H7 (cell line): ENCODE measurements around the gene AUTS2. TPM values are rescaled to one million over a fixed set of nuclear protein-coding genes. Genes with fewer than 3 reads are reported as not detected.

Source experiments
- DNase-seq: peaks from one replicate; pipeline ENCODE4 v3.0.0; 2012
- H3K27me3 ChIP-seq: 2 replicates; pipeline ENCODE4 v1.6.0; 2011; ENCODE audit warnings: mild to moderate bottlenecking, low read length; ENCODE audit not compliant: control insufficient read depth, insufficient read depth
- H3K36me3 ChIP-seq: replicated peaks from 2 replicates; pipeline ENCODE4 v1.5.1; 2011; ENCODE audit warnings: low read length; ENCODE audit not compliant: control insufficient read depth, insufficient read depth
- H3K4me3 ChIP-seq: 2 replicates; pipeline ENCODE4 v1.5.1; 2011; ENCODE audit warnings: low read depth, mild to moderate bottlenecking, control low read depth, low read length, moderate library complexity; ENCODE audit not compliant: insufficient read depth
- total RNA-seq: library from RNA; depleted of rRNA; stranded (reverse); fragments of >200 nt; shearing (Covaris generic); gene quantifications from 2 replicates; pipeline ENCODE4 v1.2.3, GENCODE V29; 2014

The AUTS2 gene
- total RNA-seq, 1 experiment from 2014 or later, result 16.1 TPM

GRCh38 chr7:69961436-69961835 lies 363.2 kb downstream of the AUTS2 start:
- DNase-seq, result no peak
- Histone ChIP-seq H3K36me3 (no peaks in the 10 kb centered on the region), H3K4me3 (no peak overlapping the region), H3K27me3 (no peaks in the 10 kb centered on the region)

DNA sequence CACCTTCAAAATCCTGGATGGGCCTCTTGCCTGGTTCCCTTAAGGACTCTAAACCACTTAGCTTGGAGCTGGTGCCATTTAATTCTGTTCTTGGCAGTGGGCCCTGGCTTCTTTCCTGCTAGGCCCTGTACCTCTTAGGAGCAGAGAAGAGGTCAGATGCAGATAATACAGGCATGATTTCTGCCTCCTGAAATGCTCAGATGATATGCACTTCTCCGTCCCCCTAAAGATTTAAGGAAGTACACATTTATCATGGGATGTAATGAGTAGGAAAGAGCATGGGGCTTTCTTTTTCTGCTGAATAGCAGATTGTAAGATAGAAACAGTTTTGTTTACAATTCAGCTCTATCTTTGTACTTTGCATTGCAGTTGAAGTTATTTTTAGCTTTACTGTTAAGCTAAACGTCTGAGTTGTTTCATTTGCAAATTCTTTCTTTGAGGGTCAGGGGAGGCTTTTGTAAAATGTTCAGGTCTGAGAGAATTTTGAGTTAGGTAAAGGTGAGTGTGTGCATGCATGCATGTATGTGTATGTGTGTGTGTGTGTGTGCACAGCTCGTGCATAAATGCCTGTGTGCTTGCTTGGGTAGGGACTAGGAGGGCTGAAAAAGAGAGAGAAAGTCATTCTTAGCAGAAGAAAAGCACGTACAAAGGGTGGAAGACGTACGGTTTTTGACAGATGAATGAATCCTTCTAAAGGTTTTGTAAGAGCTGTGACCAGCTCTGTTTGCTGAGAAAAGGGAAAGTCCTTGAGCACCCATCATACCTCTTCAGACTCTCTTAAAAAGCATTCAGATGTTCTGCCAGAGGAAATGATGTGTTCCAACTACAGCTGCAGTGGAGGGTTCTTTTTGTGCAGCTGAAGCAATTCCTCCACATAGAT lies 364.2 kb downstream of the AUTS2 start:
- DNase-seq, result no peak
- no peaks in the 10 kb centered on the region for H3K36me3 ChIP-seq
- no peaks in the 10 kb centered on the region for H3K27me3 ChIP-seq
- no peak overlapping the region for H3K4me3 ChIP-seq

DNA sequence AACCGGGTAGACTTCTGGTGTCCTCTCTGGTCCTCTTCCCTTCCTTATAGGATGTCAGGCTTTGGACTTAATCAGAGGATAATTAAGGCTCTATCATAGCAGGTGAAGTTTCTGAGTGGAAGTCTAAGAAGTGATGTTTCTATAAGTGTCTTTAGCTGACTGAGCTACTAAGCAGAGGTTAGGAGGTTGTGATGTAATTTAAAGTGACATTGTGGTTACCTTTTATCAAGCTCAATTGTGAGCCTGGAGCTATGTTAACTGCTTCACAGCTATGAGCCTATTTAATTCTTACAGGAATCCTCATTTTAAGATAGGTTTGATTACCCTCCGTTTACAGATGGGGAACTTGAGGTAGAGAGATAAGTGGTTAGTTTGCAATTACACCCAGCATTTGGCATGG lies 365.1 kb downstream of the AUTS2 start:
- Histone ChIP-seq H3K36me3 (no peaks in the 10 kb centered on the region), H3K27me3 (no peaks in the 10 kb centered on the region), H3K4me3 (no peak overlapping the region)
- DNase-seq, result no peak

DNA sequence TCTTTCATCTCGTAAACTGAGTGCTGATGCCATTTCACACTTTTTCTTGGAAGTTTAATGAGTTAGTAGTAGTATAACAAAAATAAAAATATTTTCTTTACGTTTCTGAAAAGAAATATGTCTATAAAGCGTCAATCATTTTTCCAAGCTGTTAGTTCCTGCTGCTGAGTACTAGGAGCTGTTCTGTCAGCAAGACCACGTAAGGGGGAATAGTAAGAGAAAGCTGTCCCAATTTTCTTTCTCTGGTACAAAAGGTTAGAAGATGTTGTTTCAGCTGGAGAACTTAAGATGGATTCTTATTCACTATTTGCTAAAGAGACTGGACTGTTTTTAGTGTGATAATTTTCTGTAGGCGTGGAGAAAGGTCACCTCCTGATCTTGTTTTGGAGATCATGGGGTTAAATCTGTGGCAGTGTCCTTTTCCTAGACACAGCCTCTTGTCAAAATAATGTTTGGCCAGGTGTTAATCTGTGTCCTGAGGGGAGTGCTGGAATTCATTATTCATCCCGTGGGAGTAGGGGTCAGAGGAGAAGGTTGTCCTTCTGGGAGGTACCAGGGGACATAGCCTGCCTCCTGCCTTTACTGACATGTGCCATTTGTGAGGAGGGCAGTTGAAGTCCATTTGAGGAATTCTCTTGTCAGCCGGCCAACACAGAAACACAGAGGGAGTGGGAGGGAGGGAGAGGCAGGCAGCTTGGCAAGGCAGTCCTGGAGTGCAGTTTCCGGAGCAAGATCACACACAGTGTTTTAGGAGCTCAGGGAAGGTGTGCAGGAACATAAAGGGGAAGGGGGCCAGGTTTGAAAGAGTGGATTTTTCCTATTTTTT lies 368.7 kb downstream of the AUTS2 start:
- no peaks in the 10 kb centered on the region for H3K27me3 ChIP-seq
- no peak for DNase-seq

DNA sequence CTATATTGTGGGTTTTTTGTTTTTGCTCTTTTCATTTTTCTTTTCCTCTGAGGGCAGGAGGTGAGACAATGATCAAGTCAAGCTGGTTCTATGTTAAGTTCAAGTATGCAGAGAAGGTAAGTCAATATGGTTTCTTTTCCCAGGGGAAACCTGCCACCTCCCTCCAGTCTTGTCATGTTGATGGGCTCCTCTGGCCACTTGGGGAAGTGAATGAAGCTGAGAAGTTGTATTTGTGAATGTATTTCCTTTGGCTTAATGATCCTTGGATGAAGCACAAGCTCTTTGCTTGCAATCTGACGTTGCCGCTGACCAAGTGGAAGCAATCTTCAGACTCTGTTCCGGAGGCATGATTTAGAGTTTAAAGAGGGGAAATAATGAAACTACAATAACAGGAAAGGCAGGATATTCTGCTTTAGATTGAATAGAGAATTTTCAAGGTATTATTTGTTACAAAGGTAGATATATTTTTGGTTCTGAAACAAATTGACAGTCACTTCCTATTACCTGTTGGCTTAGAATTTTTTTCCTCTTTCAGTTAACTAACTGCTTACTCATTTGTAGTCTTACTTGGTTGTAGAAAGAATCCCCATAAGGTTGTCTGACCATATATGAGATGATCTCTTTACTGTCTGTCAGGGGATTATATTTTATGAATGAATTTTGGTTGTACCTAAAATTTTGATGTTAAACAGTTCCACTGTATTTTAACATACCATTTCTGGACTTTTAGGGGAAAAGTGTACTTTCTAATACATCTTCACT lies 369.6 kb downstream of the AUTS2 start:
- no peaks in the 10 kb centered on the region for H3K27me3 ChIP-seq
- no peak overlapping the region for H3K4me3 ChIP-seq
- DNase-seq, result peak; percentile 1
- H3K36me3 ChIP-seq, result no peaks in the 10 kb centered on the region

More for the DNA sequence above, 368.7 kb downstream of the AUTS2 start:
- H3K4me3 ChIP-seq, result no peak overlapping the region
- H3K36me3 ChIP-seq, result no peaks in the 10 kb centered on the region

- no peak overlapping the region for H3K4me3 ChIP-seq
- H3K27me3 ChIP-seq, result no peaks in the 10 kb centered on the region
- H3K36me3 ChIP-seq, result no peaks in the 10 kb centered on the region
- DNase-seq, result no peak
These were observed 370.8 kb downstream of the AUTS2 start for GRCh38 chr7:69968969-69969556.

- H3K4me3 ChIP-seq, result no peak overlapping the region
- no peaks in the 10 kb centered on the region for H3K27me3 ChIP-seq
- no peaks in the 10 kb centered on the region for H3K36me3 ChIP-seq
- no peak for DNase-seq
These were observed 383.4 kb downstream of the AUTS2 start for GRCh38 chr7:69981646-69982045.

DNA sequence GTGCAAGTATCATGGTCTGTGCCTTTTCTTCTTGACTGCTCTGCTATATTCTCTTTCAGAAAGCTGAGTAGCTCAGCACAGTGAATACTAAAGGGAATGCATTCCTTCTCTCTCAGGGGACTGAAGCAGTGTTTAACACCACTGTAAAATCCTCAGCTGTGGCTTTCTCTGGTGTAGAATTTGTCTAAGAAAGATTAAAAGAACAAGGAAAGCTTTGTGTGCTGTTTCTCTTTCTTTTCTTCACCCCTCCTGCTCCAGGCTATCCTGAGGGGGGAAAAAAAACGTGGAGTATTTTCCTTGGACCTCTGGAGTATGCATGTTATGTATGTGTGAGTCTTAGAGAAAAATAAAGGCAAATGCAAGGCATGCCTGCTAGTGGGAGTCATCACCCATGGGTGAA lies 383.9 kb downstream of the AUTS2 start:
- DNase-seq, result no peak
- Histone ChIP-seq H3K36me3 (no peaks in the 10 kb centered on the region), H3K27me3 (no peaks in the 10 kb centered on the region), H3K4me3 (no peak overlapping the region)

GRCh38 chr7:69989551-69989950 lies 391.3 kb downstream of the AUTS2 start:
- Histone ChIP-seq H3K4me3 (no peak overlapping the region), H3K36me3 (no peaks in the 10 kb centered on the region), H3K27me3 (no peaks in the 10 kb centered on the region)
- DNase-seq, result no peak

- no peak overlapping the region for H3K4me3 ChIP-seq
These were observed 394.7 kb downstream of the AUTS2 start for GRCh38 chr7:69992938-69993337.

DNA sequence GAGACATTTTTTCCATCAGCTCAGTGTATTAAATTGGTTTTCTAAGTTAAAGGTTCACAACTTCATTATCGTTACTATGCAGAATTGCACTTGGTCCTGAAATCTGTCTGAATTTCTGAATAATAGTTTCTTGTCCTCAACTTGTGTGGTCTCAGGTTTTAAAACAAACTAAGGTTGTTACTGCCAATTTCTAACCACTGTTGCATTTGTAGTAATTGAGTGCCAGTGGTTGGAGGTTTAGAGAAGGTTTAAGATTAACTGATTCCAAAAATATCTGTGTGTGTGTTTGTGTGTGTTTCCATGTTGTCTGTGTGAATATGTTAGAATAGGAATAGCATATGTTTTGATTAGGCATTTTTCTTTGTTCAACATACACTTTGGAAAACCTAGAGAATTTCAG lies 395.9 kb downstream of the AUTS2 start:
- H3K27me3 ChIP-seq, result no peaks in the 10 kb centered on the region
- DNase-seq, result no peak
- no peak overlapping the region for H3K4me3 ChIP-seq
- no peaks in the 10 kb centered on the region for H3K36me3 ChIP-seq

More at GRCh38 chr7:69992938-69993337, 394.7 kb downstream of the AUTS2 start:
- Histone ChIP-seq H3K36me3 (no peaks in the 10 kb centered on the region), H3K27me3 (no peaks in the 10 kb centered on the region)
- DNase-seq, result no peak

- no peak for DNase-seq
- H3K36me3 ChIP-seq, result no peaks in the 10 kb centered on the region
- H3K27me3 ChIP-seq, result no peaks in the 10 kb centered on the region
- no peak overlapping the region for H3K4me3 ChIP-seq
These were observed 396.7 kb downstream of the AUTS2 start for GRCh38 chr7:69994886-69995542.

GRCh38 chr7:69996121-69996520 lies 397.8 kb downstream of the AUTS2 start:
- Histone ChIP-seq H3K27me3 (no peaks in the 10 kb centered on the region), H3K36me3 (no peaks in the 10 kb centered on the region), H3K4me3 (no peak overlapping the region)
- no peak for DNase-seq
